Osteocyte (in vitro differentiated cells): ENCODE data around the gene CPSF4L. TPM values are rescaled to one million over a fixed set of nuclear protein-coding genes. Genes with fewer than 3 reads are reported as not detected.
A peak's percentile ranks its signal among the peaks of the same experiment; 100 is the strongest.

ENCODE experiments used
- DNase-seq: peaks from one replicate; pipeline ENCODE4 v3.0.0; 2021; ENCODE audit warnings: mixed read lengths; ENCODE audit not compliant: unreplicated experiment; ENCODE audit errors: extremely low spot score
- H3K27ac Mint-ChIP-seq: one replicate; pipeline ENCODE4 v1.8.0; 2021; ENCODE audit warnings: mild to moderate bottlenecking, mixed read lengths; ENCODE audit not compliant: unreplicated experiment
- H3K27me3 Mint-ChIP-seq: one replicate; pipeline ENCODE4 v1.8.0; 2021; ENCODE audit warnings: mixed read lengths; ENCODE audit not compliant: unreplicated experiment
- H3K36me3 Mint-ChIP-seq: one replicate; pipeline ENCODE4 v1.8.0; 2021; ENCODE audit warnings: mixed read lengths; ENCODE audit not compliant: unreplicated experiment
- H3K4me1 Mint-ChIP-seq: one replicate; pipeline ENCODE4 v1.8.0; 2021; ENCODE audit warnings: mixed read lengths; ENCODE audit not compliant: unreplicated experiment
- H3K4me3 Mint-ChIP-seq: one replicate; pipeline ENCODE4 v1.8.0; 2021; ENCODE audit warnings: mild to moderate bottlenecking, moderate library complexity, mixed read lengths; ENCODE audit not compliant: unreplicated experiment
- H3K9me3 Mint-ChIP-seq: one replicate; pipeline ENCODE4 v1.8.0; 2021; ENCODE audit warnings: mixed read lengths; ENCODE audit not compliant: unreplicated experiment
- CTCF ChIP-seq: fragments of 200-600 bp; sonication (generic); IDR thresholded peaks from 2 replicates; pipeline ENCODE4 v1.5.0; 2021; ENCODE audit warnings: antibody characterized with exemption, mild to moderate bottlenecking, moderate library complexity
- total RNA-seq: library from RNA; stranded (reverse); gene quantifications from 2 replicates; pipeline ENCODE4 v1.2.1, GENCODE V29; 2021

CPSF4L gene
- total RNA-seq, 1 donor from 2014 or later, result not detected

GRCh38 chr17:73251871-73252270 is 9.8 kb downstream of the CPSF4L start:
- Mint-ChIP-seq H3K36me3 (peaks cover 11% of the 10 kb centered on the region), H3K4me3 (no peak overlapping the region), H3K9me3 (no peaks in the 10 kb centered on the region), H3K27me3 (no peaks in the 10 kb centered on the region), H3K27ac (no peak overlapping the region), H3K4me1 (peaks cover 5% of the 10 kb centered on the region)
- TF ChIP-seq CTCF, result no peak
- DNase-seq, result no peak

GRCh38 chr17:73250851-73251640 is 10.6 kb downstream of the CPSF4L start:
- no peak for TF ChIP-seq CTCF
- H3K9me3 Mint-ChIP-seq, result no peaks in the 10 kb centered on the region
- no peak overlapping the region for H3K27ac Mint-ChIP-seq
- no peaks in the 10 kb centered on the region for H3K27me3 Mint-ChIP-seq
- no peak for DNase-seq
- peaks cover 11% of the 10 kb centered on the region for H3K36me3 Mint-ChIP-seq
- no peak overlapping the region for H3K4me3 Mint-ChIP-seq
- H3K4me1 Mint-ChIP-seq, result peaks cover 4% of the 10 kb centered on the region

- H3K27ac Mint-ChIP-seq, result no peak overlapping the region
- H3K4me1 Mint-ChIP-seq, result no peaks in the 10 kb centered on the region
- TF ChIP-seq CTCF, result no peak
These were observed 12.0 kb downstream of the CPSF4L start for GRCh38 chr17:73249700-73250099.

GRCh38 chr17:73248532-73248931 is 13.1 kb downstream of the CPSF4L start:
- Mint-ChIP-seq H3K4me3 (no peak overlapping the region), H3K4me1 (no peaks in the 10 kb centered on the region), H3K27me3 (no peaks in the 10 kb centered on the region), H3K9me3 (no peaks in the 10 kb centered on the region), H3K27ac (no peak overlapping the region), H3K36me3 (peaks cover 21% of the 10 kb centered on the region)
- TF ChIP-seq CTCF, result no peak
- no peak for DNase-seq

More at GRCh38 chr17:73249700-73250099, 12.0 kb downstream of the CPSF4L start:
- H3K36me3 Mint-ChIP-seq, result peaks cover 18% of the 10 kb centered on the region
- no peak overlapping the region for H3K4me3 Mint-ChIP-seq
- H3K9me3 Mint-ChIP-seq, result no peaks in the 10 kb centered on the region
- no peaks in the 10 kb centered on the region for H3K27me3 Mint-ChIP-seq
- DNase-seq, result no peak

GRCh38 chr17:73247726-73248125 is 14.0 kb downstream of the CPSF4L start:
- no peaks in the 10 kb centered on the region for H3K9me3 Mint-ChIP-seq
- H3K27ac Mint-ChIP-seq, result no peak overlapping the region
- DNase-seq, result no peak
- peaks cover 21% of the 10 kb centered on the region for H3K36me3 Mint-ChIP-seq
- TF ChIP-seq CTCF, result peak; percentile 36
- H3K4me1 Mint-ChIP-seq, result no peaks in the 10 kb centered on the region
- no peaks in the 10 kb centered on the region for H3K27me3 Mint-ChIP-seq
- H3K4me3 Mint-ChIP-seq, result no peak overlapping the region
